Measurements from ENCODE around the gene ZNF561.

The ZNF561 gene

GRCh38 chr19:9650345-9650744 lies 29.3 kb upstream of the ZNF561 start:
- H3K4me1 ChIP-seq (ENCODE audit: control insufficient read depth in 1 of 2, insufficient read depth in 1 of 2, low read depth in 1 of 2, low read length in 1 of 2), result no peaks in the 10 kb centered on the region
- no peak for TF ChIP-seq CTCF (IDR thresholded peaks at IDR 0.05)
- H3K36me3 ChIP-seq, result peaks cover 30% of the 10 kb centered on the region
- H3K4me3 ChIP-seq (ENCODE audit: low read depth in 1 of 2, low read length in 1 of 2), result no peak overlapping the region
- H3K9me3 ChIP-seq, result peaks cover 37% of the 10 kb centered on the region
- H3K27ac ChIP-seq, result no peak overlapping the region
- H3K27me3 ChIP-seq, result no peaks in the 10 kb centered on the region

- Histone ChIP-seq H3K27ac (no peak overlapping the region), H3K36me3 (peaks cover 3% of the 10 kb centered on the region), H3K4me3 (ENCODE audit: low read depth in 1 of 2, low read length in 1 of 2) (no peak overlapping the region), H3K4me1 (ENCODE audit: control insufficient read depth in 1 of 2, insufficient read depth in 1 of 2, low read depth in 1 of 2, low read length in 1 of 2) (no peaks in the 10 kb centered on the region), H3K9me3 (no peaks in the 10 kb centered on the region), H3K27me3 (no peaks in the 10 kb centered on the region)
- TF ChIP-seq CTCF (IDR thresholded peaks at IDR 0.05), result no peak
Measured at GRCh38 chr19:9645472-9645871, 24.4 kb upstream of the ZNF561 start.

DNA sequence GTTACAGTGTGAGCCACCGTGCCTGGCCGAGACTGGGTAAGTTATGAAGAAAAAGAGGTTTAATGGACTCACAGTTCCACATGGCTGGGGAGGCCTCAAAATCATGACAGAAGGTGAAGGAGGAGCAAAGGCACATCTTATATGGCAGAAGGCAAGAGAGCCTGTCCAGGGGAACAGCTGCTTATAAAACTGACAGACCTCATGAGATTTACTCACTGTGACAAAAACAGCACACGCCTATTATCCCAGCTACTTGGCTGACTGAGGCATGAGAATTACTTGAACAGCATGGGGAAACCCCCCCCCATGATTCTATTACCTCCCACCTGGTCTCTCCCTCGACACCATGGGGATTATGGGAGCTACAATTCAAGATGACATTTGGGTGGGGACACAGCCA lies 23.4 kb upstream of the ZNF561 start:
- H3K4me3 ChIP-seq (ENCODE audit: low read depth in 1 of 2, low read length in 1 of 2), result no peak overlapping the region
- H3K36me3 ChIP-seq, result peaks cover 3% of the 10 kb centered on the region
- H3K4me1 ChIP-seq (ENCODE audit: control insufficient read depth in 1 of 2, insufficient read depth in 1 of 2, low read depth in 1 of 2, low read length in 1 of 2), result no peaks in the 10 kb centered on the region
- TF ChIP-seq CTCF (IDR thresholded peaks at IDR 0.05), result no peak
- H3K9me3 ChIP-seq, result no peaks in the 10 kb centered on the region
- no peak overlapping the region for H3K27ac ChIP-seq
- H3K27me3 ChIP-seq, result no peaks in the 10 kb centered on the region

GRCh38 chr19:9641810-9642209 lies 20.8 kb upstream of the ZNF561 start:
- Histone ChIP-seq H3K4me3 (ENCODE audit: low read depth in 1 of 2, low read length in 1 of 2) (no peak overlapping the region), H3K27me3 (no peaks in the 10 kb centered on the region), H3K4me1 (ENCODE audit: control insufficient read depth in 1 of 2, insufficient read depth in 1 of 2, low read depth in 1 of 2, low read length in 1 of 2) (no peaks in the 10 kb centered on the region), H3K36me3 (no peaks in the 10 kb centered on the region), H3K27ac (no peak overlapping the region), H3K9me3 (no peaks in the 10 kb centered on the region)
- no peak for TF ChIP-seq CTCF (IDR thresholded peaks at IDR 0.05)

GRCh38 chr19:9640956-9641355 lies 19.9 kb upstream of the ZNF561 start:
- H3K36me3 ChIP-seq, result peaks cover 2% of the 10 kb centered on the region
- no peak overlapping the region for H3K4me3 ChIP-seq (ENCODE audit: low read depth in 1 of 2, low read length in 1 of 2)
- H3K9me3 ChIP-seq, result no peaks in the 10 kb centered on the region
- TF ChIP-seq CTCF (IDR thresholded peaks at IDR 0.05), result no peak
- no peaks in the 10 kb centered on the region for H3K27me3 ChIP-seq
- H3K4me1 ChIP-seq (ENCODE audit: control insufficient read depth in 1 of 2, insufficient read depth in 1 of 2, low read depth in 1 of 2, low read length in 1 of 2), result no peaks in the 10 kb centered on the region
- H3K27ac ChIP-seq, result no peak overlapping the region

- TF ChIP-seq CTCF (IDR thresholded peaks at IDR 0.05), result no peak
- H3K27ac ChIP-seq, result no peak overlapping the region
- H3K4me3 ChIP-seq (ENCODE audit: low read depth in 1 of 2, low read length in 1 of 2), result no peak overlapping the region
- no peaks in the 10 kb centered on the region for H3K9me3 ChIP-seq
- H3K36me3 ChIP-seq, result peaks cover 30% of the 10 kb centered on the region
- no peaks in the 10 kb centered on the region for H3K4me1 ChIP-seq (ENCODE audit: control insufficient read depth in 1 of 2, insufficient read depth in 1 of 2, low read depth in 1 of 2, low read length in 1 of 2)
- H3K27me3 ChIP-seq, result no peaks in the 10 kb centered on the region
Measured at GRCh38 chr19:9636018-9636417, 15.0 kb upstream of the ZNF561 start.
